DOHH2 (cell line): ENCODE measurements around the gene SLC46A2.

Source experiments
- H3F3A ChIP-seq: fragments of 200-600 bp; sonication (generic), shearing (Covaris generic); 2 replicates; pipeline ENCODE4 v1.6.0; 2016; ENCODE audit warnings: antibody characterized with exemption, mild to moderate bottlenecking; ENCODE audit not compliant: control insufficient read depth, insufficient read depth
- H3K27ac ChIP-seq: fragments of 200-600 bp; sonication (generic); 2 replicates; pipeline ENCODE4 v1.5.1; 2014; ENCODE audit warnings: low read depth, mild to moderate bottlenecking, low read length, moderate library complexity
- H3K27me3 ChIP-seq: fragments of 200-600 bp; sonication (generic); 2 replicates; pipeline ENCODE4 v1.6.1; 2014; ENCODE audit warnings: mild to moderate bottlenecking, low read length, mixed read lengths; ENCODE audit not compliant: control insufficient read depth
- H3K36me3 ChIP-seq: fragments of 200-600 bp; sonication (generic); 2 replicates; pipeline ENCODE4 v1.6.1; 2014; ENCODE audit warnings: mild to moderate bottlenecking, low read length, moderate library complexity, mixed read lengths; ENCODE audit not compliant: control insufficient read depth
- H3K4me1 ChIP-seq: fragments of 200-600 bp; sonication (generic); 2 replicates; pipeline ENCODE4 v1.6.1; 2014; ENCODE audit warnings: mild to moderate bottlenecking, low read length, mixed read lengths; ENCODE audit not compliant: control insufficient read depth
- H3K4me2 ChIP-seq: fragments of 200-600 bp; sonication (generic); 2 replicates; pipeline ENCODE4 v1.6.0; 2014; ENCODE audit warnings: mild to moderate bottlenecking, low read length, moderate library complexity
- H3K4me3 ChIP-seq: fragments of 200-600 bp; sonication (generic); 2 replicates; pipeline ENCODE4 v1.5.1; 2014; ENCODE audit warnings: mild to moderate bottlenecking, low read length, mixed read lengths
- H3K79me2 ChIP-seq: fragments of 200-600 bp; sonication (generic); 2 replicates; pipeline ENCODE4 v1.6.1; 2014; ENCODE audit warnings: mild to moderate bottlenecking, low read length, mixed read lengths; ENCODE audit not compliant: control insufficient read depth
- H3K9me2 ChIP-seq: fragments of 200-600 bp; sonication (generic); replicated peaks from 2 replicates; pipeline ENCODE4 v1.6.1; 2014; ENCODE audit warnings: mild to moderate bottlenecking, low read length, mixed read lengths; ENCODE audit not compliant: control insufficient read depth
- H3K9me3 ChIP-seq: fragments of 200-600 bp; sonication (generic); 2 replicates; pipeline ENCODE4 v1.6.1; 2014; ENCODE audit warnings: antibody characterized with exemption, low read length, mixed read lengths; ENCODE audit not compliant: control insufficient read depth, insufficient read depth
- H4K20me1 ChIP-seq: fragments of 200-600 bp; sonication (generic); 2 replicates; pipeline ENCODE4 v1.6.0; 2014; ENCODE audit warnings: low read depth, mild to moderate bottlenecking, antibody characterized with exemption, low read length, moderate library complexity; ENCODE audit not compliant: control insufficient read depth, insufficient read depth
- CTCF ChIP-seq: fragments of 200-600 bp; sonication (generic); IDR thresholded peaks from one replicate; pipeline ENCODE4 v1.5.1; 2014; ENCODE audit warnings: antibody characterized with exemption, mild to moderate bottlenecking, low read depth, low read length; ENCODE audit not compliant: poor library complexity, severe bottlenecking
- EZH2phosphoT487 ChIP-seq: fragments of 200-600 bp; sonication (generic); IDR thresholded peaks from 2 replicates; pipeline ENCODE4 v1.6.1; 2017; ENCODE audit warnings: borderline replicate concordance, mild to moderate bottlenecking, antibody characterized with exemption, low read length, moderate library complexity, mixed read lengths

The SLC46A2 gene

DNA sequence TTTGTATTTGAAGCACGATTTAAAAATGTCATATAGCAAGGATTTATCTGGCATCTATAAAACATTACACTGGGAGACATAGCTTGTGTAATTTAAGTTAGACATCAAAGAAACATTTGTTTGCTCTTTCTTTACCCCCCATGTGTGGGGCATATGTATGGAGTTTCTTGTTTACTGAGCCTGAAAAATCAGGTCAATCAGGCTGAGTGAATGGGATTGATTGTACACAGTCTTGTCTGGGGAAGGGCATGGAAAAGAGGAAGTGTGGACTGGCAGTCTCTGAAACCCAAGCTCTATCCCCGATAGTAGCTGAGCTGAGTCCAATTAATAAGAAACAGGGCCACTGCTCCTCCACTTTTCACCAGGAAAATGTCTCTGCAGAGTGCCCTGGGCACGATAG lies 49.4 kb downstream of the SLC46A2 start:
- Histone ChIP-seq H3K27ac (no peak overlapping the region), H4K20me1 (no peaks in the 10 kb centered on the region; the same call in 1 of the 2 replicates), H3K9me2 (no peaks in the 10 kb centered on the region), H3K4me1 (peaks cover 17% of the 10 kb centered on the region), H3K9me3 (no peaks in the 10 kb centered on the region), H3K4me2 (no peak overlapping the region), H3K36me3 (peaks cover 27% of the 10 kb centered on the region), H3F3A (no peaks in the 10 kb centered on the region; the same call in 1 of the 2 replicates), H3K4me3 (no peak overlapping the region), H3K27me3 (no peaks in the 10 kb centered on the region), H3K79me2 (no peaks in the 10 kb centered on the region)
- TF ChIP-seq EZH2phosphoT487 (no peak), CTCF (no peak)

DNA sequence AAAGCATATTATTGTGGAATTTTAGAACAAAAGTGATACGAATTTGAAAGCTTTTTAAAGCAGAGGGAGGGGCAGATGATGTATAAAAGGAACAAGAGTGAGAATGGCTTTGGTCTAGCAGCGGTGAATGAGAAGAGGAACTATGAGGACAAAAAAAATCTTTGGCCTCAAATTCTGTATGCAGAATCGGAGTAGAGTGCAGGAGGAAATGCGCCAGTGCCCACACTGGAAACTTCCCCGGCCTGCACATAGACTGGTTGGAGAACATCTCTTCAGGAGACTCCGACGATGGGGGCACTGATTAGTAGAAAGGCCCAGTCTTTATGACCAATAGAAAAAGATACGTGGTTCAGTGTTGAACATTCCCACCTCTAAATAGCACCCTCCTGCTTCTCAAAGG lies 51.3 kb downstream of the SLC46A2 start:
- peaks cover 32% of the 10 kb centered on the region for H3K36me3 ChIP-seq
- H3K79me2 ChIP-seq: no peaks in the 10 kb centered on the region
- H3K27ac ChIP-seq: no peak overlapping the region
- H3K4me3 ChIP-seq: no peak overlapping the region
- H3K4me1 ChIP-seq: peaks cover 4% of the 10 kb centered on the region
- H3K4me2 ChIP-seq: no peak overlapping the region
- no peaks in the 10 kb centered on the region for H3K9me3 ChIP-seq
- TF ChIP-seq CTCF: no peak
- no peak for TF ChIP-seq EZH2phosphoT487
- H3F3A ChIP-seq: no peaks in the 10 kb centered on the region; the same call in 1 of the 2 replicates
- no peaks in the 10 kb centered on the region for H3K27me3 ChIP-seq
- no peaks in the 10 kb centered on the region for H4K20me1 ChIP-seq
- H3K9me2 ChIP-seq: no peaks in the 10 kb centered on the region

GRCh38 chr9:112838342-112838741 lies 52.3 kb downstream of the SLC46A2 start:
- H4K20me1 ChIP-seq: no peaks in the 10 kb centered on the region

More at GRCh38 chr9:112838342-112838741, 52.3 kb downstream of the SLC46A2 start:
- no peak for TF ChIP-seq EZH2phosphoT487
- no peak for TF ChIP-seq CTCF
- Histone ChIP-seq H3K36me3 (peaks cover 32% of the 10 kb centered on the region), H3K27ac (no peak overlapping the region), H3K9me3 (no peaks in the 10 kb centered on the region), H3K4me2 (no peak overlapping the region), H3K4me3 (no peak overlapping the region), H3F3A (no peaks in the 10 kb centered on the region; the same call in 1 of the 2 replicates), H3K27me3 (no peaks in the 10 kb centered on the region), H3K9me2 (no peaks in the 10 kb centered on the region), H3K4me1 (peaks cover 3% of the 10 kb centered on the region; the same call in 1 of the 2 replicates), H3K79me2 (no peaks in the 10 kb centered on the region)
